SU-DHL-6 (cell line): ENCODE measurements around the gene CNTNAP4.

Source experiments
- CTCF ChIP-seq: fragments of 200-600 bp; sonication (generic); IDR thresholded peaks from one replicate; pipeline ENCODE4 v1.5.1; 2017; ENCODE audit warnings: antibody characterized with exemption, mild to moderate bottlenecking, low read length, moderate library complexity; ENCODE audit not compliant: insufficient read depth, poor library complexity, severe bottlenecking
- EZH2phosphoT487 ChIP-seq: fragments of 200-600 bp; sonication (generic), shearing (Covaris generic); conservative IDR thresholded peaks from 2 replicates; pipeline ENCODE4 v1.6.1; 2018; ENCODE audit warnings: mild to moderate bottlenecking, antibody characterized with exemption, low read length, moderate library complexity, mixed read lengths

- TF ChIP-seq CTCF (no peak), EZH2phosphoT487 (no peak)
Observed at GRCh38 chr16:76573281-76573680, 296.1 kb downstream of the CNTNAP4 start.
